SKM-1 treated with dmso at 0.1 percent for 144 hours (cell line): ENCODE measurements around the gene ZBTB20.

ENCODE experiments used
- DNase-seq: peaks from one replicate; lab custom pipeline; 2025; ENCODE audit not compliant: unreplicated experiment; lab: John Stamatoyannopoulos, UW

Gene ZBTB20

DNA sequence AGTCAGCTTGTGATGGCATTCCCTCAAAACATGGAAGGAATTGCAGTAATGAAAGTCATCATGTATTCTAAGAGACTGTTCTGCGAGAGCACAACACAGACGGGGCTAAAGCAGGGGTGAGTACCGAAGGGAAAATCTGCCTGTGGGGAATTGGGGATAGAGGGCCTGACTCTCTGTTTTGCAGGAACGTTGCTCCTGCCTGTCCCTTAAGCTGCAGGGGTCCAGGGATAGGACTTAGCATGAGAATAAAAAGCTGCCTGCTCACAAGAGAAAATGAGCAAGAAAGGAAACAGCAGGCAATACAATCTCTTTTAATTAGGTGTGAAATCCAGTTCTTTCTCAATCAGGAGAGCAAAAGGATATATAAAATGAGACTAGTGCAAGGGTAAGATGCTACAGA, 791.0 kb downstream of the ZBTB20 start:
- DNase-seq = no peak

- no peak for DNase-seq
Measured at GRCh38 chr3:114355653-114356052, 791.4 kb downstream of the ZBTB20 start.

- DNase-seq = no peak
Measured at GRCh38 chr3:114351822-114352145, 795.3 kb downstream of the ZBTB20 start.

GRCh38 chr3:114351123-114351821, 795.8 kb downstream of the ZBTB20 start:
- no peak for DNase-seq

DNA sequence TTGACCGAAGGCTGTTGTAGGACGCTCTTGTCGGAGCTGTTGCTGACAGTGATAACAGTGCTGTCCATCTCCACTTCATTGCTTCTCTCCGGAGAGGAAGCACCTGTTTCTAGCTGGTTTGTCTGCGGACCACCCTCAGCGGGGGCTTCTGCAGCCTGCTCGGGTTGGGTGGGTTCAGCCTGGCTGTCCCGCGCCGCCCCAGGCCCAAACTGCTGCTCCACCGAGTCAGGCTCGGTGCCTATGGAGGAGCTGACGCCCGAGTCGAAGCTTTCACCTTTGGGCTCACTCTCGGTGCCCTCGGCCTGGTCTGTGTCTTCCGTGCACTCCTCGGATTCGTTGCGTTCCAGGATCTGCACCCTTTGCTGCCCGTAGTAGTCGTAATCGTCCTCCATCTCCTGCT, 796.4 kb downstream of the ZBTB20 start:
- DNase-seq = no peak

DNA sequence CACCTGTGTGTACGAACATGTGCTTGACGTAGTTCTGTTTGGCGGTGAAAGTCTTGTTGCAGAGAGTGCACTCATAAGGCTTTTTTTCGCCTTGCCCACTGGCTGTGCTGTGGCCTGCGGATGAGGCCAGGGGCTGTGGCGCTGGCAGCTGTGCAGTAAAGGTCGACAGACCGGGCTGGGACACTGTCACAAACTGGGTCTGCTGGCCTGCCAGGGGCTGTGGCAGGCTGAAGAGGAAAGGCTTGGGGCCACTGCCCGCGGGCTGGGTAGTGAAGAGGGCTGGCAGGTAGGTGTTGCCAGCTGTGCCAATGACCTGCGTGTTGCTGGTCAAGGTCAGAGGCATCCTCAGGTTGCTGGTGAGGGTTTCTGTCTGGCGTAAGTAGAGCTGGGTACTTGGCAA, 796.8 kb downstream of the ZBTB20 start:
- no peak for DNase-seq

DNA sequence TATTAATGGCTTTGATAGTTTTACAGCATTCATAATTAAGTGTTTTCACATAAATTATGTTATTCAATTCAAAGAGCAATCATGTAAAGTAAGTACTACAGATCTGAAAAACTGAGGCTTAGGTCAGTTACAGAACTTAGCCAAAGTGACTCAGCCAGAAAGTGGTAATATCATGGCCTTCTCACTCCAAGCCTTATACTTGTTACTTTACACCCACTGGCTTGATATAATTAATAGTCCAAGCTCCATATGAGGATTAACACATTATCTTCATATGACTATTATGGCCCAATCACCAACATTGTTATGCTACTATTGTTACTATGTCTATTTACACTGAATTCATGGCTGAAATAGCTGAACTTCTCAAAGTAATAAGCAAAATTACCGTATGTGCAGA, 802.6 kb downstream of the ZBTB20 start:
- no peak for DNase-seq

DNA sequence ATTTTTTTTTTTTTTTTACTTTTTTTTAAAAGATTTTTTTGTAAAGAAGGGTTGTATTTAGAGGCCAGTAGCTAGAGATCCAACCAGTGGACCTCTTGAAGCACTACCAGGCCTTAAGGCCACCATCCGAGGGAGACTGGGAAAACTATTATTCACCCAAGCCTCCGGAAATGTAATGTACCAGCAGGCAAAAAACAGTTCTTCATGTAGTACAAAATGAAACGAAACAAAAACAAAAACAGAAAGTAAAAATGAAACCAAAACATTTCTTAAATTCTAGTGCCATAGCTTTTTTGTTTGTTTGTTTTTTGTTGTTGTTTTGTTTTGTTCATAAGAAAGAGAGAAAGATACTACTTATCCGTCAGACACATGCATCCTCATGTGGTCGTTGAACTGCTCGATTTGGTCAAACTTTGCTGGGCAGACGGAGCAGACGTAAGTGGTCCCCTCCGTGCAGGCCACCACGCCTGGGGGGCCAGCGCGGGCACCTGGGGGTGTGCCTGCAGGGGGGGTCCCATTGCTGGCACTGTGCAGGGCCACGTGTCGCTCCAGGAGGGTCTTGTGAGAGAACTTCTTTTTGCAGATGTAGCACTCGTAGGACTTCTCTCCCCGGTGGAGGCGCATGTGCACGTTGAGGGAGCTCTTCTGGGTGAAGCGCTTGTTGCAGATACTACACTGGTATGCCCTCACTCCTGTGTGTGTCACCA, 808.3 kb downstream of the ZBTB20 start:
- no peak for DNase-seq

- DNase-seq = no peak
Measured at GRCh38 chr3:114336857-114337256, 810.2 kb downstream of the ZBTB20 start.

DNA sequence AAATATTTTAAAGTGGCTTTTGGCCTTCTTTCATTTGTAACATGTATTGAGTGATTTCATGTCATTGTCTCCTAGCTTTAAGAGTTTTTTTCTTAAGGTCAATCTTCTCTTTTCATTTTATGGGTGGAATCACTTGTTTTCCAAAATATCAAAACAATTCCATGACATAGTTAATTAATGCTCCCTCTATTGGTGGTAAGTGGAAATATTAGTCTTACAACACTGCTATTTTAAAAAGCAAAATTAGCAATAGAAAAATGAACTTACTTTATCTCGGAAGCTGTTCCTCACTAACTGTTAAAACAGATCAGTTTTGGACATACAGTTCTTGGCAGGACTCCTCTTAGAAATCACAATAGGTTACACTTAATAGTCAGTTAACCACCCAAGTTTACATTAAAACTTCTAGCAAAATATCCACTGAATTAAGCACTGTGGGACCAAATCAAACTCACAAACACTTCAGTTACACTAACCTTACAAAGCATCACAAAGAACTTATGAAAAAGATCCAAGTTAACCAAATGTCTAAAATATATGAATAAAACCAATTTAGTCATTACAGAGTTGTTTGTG, 810.9 kb downstream of the ZBTB20 start:
- DNase-seq = no peak

DNA sequence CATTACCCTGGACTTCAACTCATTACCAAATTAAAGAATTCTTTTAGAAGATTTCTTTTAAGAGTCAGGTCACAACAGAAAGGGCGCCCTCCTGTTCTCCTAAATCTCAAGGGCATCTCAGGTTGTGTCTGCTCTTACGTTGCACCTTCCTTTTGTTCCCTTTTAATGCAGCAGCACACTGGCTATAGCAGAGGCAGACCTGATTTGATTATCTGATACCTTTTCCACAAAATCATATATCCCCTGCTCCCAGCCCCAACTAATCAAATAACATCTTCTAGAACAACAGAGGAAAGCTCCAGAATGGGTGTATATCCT, 813.2 kb downstream of the ZBTB20 start:
- no peak for DNase-seq

DNA sequence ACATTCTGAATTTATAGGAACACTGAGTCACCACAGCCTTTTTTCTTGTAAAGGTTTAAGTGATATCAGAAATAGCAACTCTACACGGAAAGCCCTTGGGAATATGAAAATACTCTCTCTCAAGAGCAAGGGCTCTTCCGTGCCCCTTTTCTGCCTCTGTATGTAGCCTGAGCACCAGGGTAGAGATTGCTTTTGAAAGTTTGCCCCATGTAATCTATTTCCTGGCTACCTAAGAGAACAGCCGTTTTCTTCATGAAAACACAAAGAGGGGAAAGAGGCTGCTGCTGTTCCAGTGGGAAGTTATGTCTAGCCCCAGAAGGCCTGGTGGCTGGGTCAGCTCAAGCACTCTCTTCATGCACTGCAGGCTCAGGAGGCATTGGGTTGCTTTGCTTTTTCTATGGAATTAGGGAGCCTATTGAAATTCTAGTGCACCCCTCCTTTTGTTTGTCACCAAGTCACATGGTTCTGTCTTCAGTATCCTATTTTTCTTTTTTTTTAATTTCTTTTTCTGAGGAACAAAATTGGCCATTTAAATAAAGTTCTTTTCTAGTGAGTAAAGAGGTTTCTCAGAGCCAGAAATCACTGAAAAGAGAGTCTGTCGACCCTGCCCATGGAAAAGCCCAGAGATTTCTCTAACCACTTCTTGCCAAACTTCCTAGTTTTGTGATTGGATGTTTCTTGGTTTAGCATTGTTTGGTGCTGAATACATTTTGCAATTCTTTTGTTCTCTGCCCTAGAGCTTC, 813.7 kb downstream of the ZBTB20 start:
- DNase-seq = no peak

DNA sequence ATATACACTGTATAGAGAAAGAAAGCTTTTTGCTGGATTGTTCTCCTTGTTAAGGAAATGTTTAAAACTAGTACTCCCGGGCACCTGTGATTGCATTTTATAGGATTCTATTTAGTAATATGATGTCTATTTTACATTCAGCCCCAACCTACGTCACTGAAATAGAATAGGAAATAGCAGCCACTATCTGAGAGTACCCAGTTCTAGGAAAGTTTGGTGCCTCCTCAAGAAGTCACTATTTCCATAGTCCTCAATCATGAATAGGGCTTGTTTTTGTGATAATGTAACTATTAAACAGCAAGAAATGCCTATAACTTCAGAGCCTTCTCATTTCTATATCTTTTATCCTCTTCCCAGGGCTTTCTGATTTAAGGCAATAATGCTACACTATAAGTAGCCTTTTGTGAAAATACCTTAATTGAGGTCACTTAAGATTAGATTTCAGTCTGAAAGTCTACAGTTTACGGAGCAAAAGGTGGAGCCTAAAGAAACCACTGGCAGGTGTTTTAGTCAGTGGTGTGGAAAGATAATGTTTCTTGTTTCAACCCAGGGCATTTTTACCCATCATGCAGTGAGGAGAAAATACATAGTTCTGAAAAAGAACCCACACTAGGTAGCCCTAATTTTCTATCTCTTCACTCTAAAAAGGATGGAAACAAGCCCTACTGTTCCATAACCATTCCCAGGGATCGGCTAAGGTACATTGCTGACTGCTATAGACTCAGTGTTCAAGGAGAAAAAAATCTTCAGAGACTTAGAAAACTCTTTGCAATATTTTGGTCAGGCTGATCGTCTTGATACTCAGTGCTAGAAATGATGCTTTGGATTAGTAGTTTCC, 814.5 kb downstream of the ZBTB20 start:
- no peak for DNase-seq

DNA sequence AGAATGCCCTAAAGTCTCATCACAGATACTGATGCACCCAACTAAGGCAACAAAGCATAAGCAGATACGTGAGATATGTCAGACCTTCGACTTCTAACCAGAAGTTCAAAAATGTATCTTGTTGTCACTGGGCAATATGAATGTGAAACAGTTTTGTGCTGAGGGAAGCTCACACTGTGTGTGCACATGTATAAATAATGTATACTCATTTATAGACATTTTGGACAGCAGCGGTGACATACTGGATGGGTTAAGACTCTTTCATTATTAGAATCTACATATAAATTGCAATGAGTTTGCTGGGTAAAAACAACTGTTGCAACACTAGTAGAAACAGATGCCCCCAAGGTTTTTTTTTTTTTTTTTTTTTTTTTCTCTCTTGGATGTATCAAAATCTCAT, 815.4 kb downstream of the ZBTB20 start:
- no peak for DNase-seq

- DNase-seq = no peak
Measured at GRCh38 chr3:114331007-114331406, 816.1 kb downstream of the ZBTB20 start.

- no peak for DNase-seq
Measured at GRCh38 chr3:114329823-114330222, 817.3 kb downstream of the ZBTB20 start.

- no peak for DNase-seq
Measured at GRCh38 chr3:114328345-114328744, 818.7 kb downstream of the ZBTB20 start.

GRCh38 chr3:114327665-114328064, 819.4 kb downstream of the ZBTB20 start:
- no peak for DNase-seq

DNA sequence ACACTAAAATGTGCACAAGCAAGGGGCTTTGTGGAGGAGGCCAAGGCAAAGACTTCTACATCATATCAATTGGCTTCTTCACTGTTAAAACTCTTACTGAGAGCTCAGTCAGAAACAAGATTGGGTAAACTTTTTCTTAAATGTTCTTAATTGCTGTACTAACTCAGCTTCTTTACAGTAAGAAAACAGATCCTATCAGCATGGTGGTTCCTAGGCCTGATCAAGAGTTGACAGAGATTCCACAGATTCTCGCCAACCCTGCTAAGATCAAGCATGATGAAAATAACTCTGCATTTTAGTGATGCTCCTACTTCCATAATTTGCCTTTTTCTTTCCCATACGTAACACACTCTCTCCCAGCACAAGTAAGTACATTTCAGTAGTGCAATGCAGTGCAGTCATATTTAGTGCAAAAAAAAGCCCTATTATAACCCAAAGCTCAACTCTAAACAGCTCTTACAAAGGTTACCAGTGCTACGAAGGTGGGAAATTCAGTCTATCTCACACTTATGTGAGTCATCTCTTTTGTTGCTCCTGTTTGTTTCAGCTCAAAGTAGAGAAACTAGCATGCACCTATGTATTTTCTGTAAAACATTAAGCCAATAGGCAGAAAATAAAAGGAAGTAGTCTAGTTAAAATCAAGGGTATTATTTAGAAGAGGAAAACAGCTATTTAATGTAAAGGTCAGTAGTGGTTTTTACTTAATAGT, 823.4 kb downstream of the ZBTB20 start:
- DNase-seq = no peak

DNA sequence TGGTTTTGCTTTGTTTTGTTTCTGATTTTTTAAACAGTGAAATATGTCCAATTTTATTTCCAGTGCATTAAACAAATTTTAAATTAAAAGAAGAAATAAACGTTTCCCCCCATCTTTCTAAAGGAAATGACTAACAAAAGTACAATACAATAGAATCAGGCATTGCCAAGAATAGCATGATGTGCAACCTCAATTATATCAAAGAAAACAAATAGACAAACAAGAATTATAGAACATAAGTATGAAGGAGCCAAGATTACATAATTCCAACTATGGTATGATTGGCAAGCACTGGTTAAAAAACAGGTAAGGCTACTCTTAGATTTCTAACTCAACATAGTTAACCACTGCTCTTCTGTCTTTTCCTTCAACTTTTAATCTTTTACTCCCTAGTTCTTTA, 826.8 kb downstream of the ZBTB20 start:
- DNase-seq = no peak

DNA sequence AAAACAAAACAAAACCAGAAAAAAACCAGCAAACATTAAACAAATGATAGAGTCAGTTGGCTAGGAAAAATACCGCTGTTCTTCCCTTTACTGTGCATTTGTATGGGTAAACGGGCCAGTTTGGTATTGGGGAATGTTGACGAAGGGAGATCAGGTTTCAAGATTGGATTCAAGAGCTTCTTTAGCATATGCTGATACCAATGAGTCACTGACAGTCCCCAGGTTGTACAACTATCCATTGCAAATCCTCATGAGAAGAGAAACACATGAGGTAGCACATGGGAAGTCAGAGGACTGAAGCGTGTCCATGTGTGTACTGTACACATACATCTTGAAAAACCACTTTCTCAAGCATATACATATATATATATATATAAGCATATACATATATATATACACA, 827.6 kb downstream of the ZBTB20 start:
- no peak for DNase-seq
